Duodenal mucosa (tissue), 2 donors: ENCODE results near the gene CSRP2.

ENCODE experiments used
- H3K27ac ChIP-seq: one replicate; pipeline ENCODE4 v1.7.0; 2013; ENCODE audit warnings: low read depth, low read length
- H3K27me3 ChIP-seq, 2 donors: one replicate each; pipeline ENCODE4 v1.7.0; 2013; ENCODE audit warnings: low read length in 2 of 2, control low read depth in 1 of 2; ENCODE audit not compliant: insufficient read depth in 2 of 2, control insufficient read depth in 1 of 2
- H3K36me3 ChIP-seq, 2 donors: one replicate each; pipeline ENCODE4 v1.7.0; 2013; ENCODE audit warnings: low read length in 2 of 2, control low read depth in 1 of 2; ENCODE audit not compliant: insufficient read depth in 2 of 2, control insufficient read depth in 1 of 2
- H3K4me1 ChIP-seq, 2 donors: one replicate each; pipeline ENCODE4 v1.7.0; 2013; ENCODE audit warnings: low read length in 2 of 2, control low read depth in 1 of 2; ENCODE audit not compliant: insufficient read depth in 2 of 2, control insufficient read depth in 1 of 2
- H3K4me3 ChIP-seq, 2 donors: one replicate each; pipeline ENCODE4 v1.7.0; 2013; ENCODE audit warnings: low read length in 2 of 2, low read depth in 1 of 2
- H3K9ac ChIP-seq, 2 donors: one replicate each; pipeline ENCODE4 v1.7.0; 2013; ENCODE audit warnings: low read length in 2 of 2, low read depth in 1 of 2
- H3K9me3 ChIP-seq, 2 donors: one replicate each; pipeline ENCODE4 v1.7.0; 2013; ENCODE audit warnings: low read length in 2 of 2, control low read depth in 1 of 2; ENCODE audit not compliant: control insufficient read depth in 1 of 2

CSRP2 gene

GRCh38 chr12:76830436-76830835 lies 48.4 kb downstream of the CSRP2 start:
- Histone ChIP-seq H3K9ac (no peak overlapping the region), H3K9me3 (peaks cover 0 to 3% of the 10 kb centered on the region in 2 donors), H3K27ac (no peak overlapping the region), H3K4me3 (no peak overlapping the region), H3K4me1 (no peaks in the 10 kb centered on the region), H3K36me3 (peaks cover 0 to 26% of the 10 kb centered on the region in 2 donors), H3K27me3 (no peaks in the 10 kb centered on the region)

- Histone ChIP-seq H3K27me3 (no peaks in the 10 kb centered on the region), H3K4me3 (no peak overlapping the region), H3K9ac (no peak overlapping the region), H3K36me3 (peaks cover under 1 to 5% of the 10 kb centered on the region in 2 donors), H3K9me3 (no peaks in the 10 kb centered on the region), H3K4me1 (no peaks in the 10 kb centered on the region), H3K27ac (no peak overlapping the region)
Observed at GRCh38 chr12:76820888-76821482, 57.8 kb downstream of the CSRP2 start.

GRCh38 chr12:76813972-76814371 lies 64.8 kb downstream of the CSRP2 start:
- peaks cover 4 to 18% of the 10 kb centered on the region in 2 donors for H3K36me3 ChIP-seq
- H3K27ac ChIP-seq, result no peak overlapping the region
- H3K27me3 ChIP-seq, result no peaks in the 10 kb centered on the region
- no peak overlapping the region for H3K9ac ChIP-seq
- no peaks in the 10 kb centered on the region for H3K4me1 ChIP-seq
- no peak overlapping the region for H3K4me3 ChIP-seq
- H3K9me3 ChIP-seq, result no peaks in the 10 kb centered on the region

- Histone ChIP-seq H3K9me3 (no peaks in the 10 kb centered on the region), H3K27ac (no peak overlapping the region), H3K27me3 (no peaks in the 10 kb centered on the region), H3K4me1 (no peaks in the 10 kb centered on the region), H3K4me3 (no peak overlapping the region), H3K36me3 (peaks cover 4 to 18% of the 10 kb centered on the region in 2 donors), H3K9ac (no peak overlapping the region)
Observed at GRCh38 chr12:76813265-76813664, 65.6 kb downstream of the CSRP2 start.

- Histone ChIP-seq H3K9me3 (no peaks in the 10 kb centered on the region), H3K27ac (no peak overlapping the region), H3K9ac (no peak overlapping the region), H3K4me3 (no peak overlapping the region), H3K4me1 (no peaks in the 10 kb centered on the region), H3K36me3 (peaks cover 4 to 21% of the 10 kb centered on the region in 2 donors), H3K27me3 (no peaks in the 10 kb centered on the region)
Observed at GRCh38 chr12:76811976-76812375, 66.8 kb downstream of the CSRP2 start.

- H3K9ac ChIP-seq, result no peak overlapping the region
- no peaks in the 10 kb centered on the region for H3K27me3 ChIP-seq
- no peaks in the 10 kb centered on the region for H3K9me3 ChIP-seq
- H3K4me1 ChIP-seq, result no peaks in the 10 kb centered on the region
- no peak overlapping the region for H3K4me3 ChIP-seq
- no peak overlapping the region for H3K27ac ChIP-seq
- peaks cover 3 to 30% of the 10 kb centered on the region in 2 donors for H3K36me3 ChIP-seq
Observed at GRCh38 chr12:76810671-76811419, 68.0 kb downstream of the CSRP2 start.
